Hepatic stellate cell (primary cell): ENCODE data around the gene CIRBP.

Experiments used
- DNase-seq: peaks from one replicate; pipeline ENCODE4 v3.0.0; 2011; ENCODE audit warnings: low spot score

The CIRBP gene

DNA sequence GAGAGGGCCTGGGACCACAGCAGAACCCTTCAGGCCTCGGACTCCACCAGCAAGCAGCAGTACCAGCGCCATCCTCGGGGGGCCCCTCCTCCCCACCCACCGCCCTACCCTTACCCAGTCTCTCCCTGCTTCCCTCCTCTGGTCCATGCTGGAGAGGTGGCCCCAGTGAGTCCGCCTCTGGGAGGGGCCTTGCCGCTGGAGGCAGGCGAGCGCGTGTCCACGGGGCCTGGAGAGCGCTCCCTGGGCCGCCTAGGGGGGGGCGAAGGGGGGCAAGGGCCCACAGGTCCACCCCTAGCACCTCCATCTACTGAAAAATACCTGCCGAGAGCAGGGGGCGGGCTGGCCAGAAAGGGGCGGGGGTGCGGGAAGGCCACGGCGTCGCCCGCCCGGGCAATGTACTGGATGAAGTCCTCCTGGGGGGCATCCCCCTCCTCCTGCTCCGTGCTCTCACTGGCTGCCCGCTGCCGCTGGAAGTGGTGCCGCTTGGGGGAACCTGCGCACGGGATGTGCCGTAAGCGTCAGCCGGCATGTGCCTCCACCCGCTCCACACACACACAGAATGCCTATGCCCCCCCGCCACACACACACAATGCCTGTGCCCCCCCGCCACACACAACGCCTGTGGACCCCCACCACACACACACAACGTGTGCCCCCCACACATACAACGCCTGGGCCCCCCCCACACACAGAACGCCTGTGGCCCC is 38.2 kb upstream of the CIRBP start:
- no peak for DNase-seq

DNA sequence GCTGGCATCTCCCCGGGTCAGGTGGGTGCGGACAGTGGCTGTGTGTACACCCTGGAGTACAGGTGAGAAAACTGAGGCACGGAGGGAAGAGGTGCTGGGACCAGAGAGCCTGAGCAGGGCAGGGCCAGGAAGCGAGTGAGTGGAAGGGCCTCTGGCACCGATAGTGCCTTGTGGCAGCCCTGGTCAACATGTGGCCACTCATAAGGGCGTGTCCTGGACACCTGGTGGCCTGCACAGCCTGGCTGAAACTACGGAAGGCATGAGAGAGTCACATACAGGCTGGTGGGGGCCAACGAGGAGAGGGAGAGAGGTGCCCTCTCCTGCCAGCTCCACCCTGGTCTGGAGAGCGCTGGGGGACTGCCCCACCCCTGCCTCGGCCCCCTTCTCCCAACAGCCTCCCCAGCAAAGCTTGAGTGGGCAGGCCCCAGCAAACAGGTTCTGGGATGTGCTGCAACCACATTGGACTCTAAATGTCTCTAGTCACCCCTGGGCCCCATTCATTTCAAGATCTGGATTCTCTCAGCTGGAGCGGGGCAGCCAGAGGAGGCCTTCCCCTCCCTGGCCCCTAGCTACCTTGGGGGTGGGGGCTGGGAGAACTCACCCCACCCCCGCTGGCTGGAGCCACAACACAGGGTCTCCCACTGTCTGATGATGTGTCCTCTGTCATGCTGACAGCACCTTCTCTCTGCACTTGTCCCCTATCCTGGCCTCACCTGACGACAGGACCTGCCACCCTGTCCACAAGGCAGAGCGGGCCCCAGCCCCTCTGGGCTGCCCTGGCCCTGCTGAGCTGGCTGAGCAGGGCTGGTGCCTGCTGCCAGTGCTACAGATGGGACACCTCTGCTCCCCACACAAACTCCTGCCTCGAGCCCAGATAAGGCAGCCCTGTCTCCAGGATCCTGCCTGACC is 37.1 kb upstream of the CIRBP start:
- no peak for DNase-seq

DNA sequence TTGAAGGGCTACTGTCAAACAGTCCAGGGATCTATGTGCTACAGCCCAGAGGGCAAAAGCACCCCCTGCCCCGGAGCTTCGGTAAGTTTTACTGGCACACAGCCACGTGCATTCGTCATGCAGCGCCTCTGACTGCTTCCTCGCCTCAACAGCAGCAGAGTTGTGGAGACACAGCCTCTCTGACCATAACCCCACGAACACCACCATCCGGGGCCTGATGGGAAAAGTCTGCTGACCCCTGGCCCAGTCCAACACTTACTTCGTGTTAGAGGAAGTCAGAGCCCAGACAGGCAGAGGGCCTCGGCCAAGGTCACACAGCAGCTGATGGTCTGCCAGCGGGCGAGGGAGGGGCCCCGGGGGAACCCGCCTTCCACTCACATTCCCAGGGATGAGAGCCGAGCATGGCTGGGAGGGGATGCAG is 36.5 kb upstream of the CIRBP start:
- peak; percentile 39 for DNase-seq

DNA sequence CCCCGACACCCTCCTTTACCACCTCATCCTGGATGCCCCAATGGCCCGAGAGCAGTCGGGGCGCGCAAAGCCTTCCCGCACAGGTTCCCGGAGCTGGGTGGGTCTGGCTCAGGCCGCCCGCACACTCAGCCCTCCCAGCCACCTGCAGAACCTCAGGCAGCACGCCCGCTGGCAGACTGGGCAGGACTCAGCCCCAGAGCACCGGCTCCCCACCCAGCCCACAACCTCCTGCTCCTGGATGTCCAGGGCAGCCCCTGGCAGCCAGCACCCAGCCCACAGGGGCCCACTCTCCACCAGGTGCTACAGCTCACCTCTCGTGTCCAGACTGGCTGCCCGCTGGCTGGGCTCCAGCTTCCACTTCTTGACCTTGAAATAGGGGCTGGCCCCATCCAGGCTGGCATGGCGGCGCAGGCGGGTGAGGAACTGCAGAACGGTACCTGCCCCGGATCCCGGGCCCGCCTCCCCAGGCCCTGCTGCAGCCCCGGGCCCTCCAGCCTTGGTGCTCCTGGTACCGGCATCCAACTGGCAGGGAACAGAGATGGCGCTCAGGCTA is 35.9 kb upstream of the CIRBP start:
- DNase-seq, result no peak

DNA sequence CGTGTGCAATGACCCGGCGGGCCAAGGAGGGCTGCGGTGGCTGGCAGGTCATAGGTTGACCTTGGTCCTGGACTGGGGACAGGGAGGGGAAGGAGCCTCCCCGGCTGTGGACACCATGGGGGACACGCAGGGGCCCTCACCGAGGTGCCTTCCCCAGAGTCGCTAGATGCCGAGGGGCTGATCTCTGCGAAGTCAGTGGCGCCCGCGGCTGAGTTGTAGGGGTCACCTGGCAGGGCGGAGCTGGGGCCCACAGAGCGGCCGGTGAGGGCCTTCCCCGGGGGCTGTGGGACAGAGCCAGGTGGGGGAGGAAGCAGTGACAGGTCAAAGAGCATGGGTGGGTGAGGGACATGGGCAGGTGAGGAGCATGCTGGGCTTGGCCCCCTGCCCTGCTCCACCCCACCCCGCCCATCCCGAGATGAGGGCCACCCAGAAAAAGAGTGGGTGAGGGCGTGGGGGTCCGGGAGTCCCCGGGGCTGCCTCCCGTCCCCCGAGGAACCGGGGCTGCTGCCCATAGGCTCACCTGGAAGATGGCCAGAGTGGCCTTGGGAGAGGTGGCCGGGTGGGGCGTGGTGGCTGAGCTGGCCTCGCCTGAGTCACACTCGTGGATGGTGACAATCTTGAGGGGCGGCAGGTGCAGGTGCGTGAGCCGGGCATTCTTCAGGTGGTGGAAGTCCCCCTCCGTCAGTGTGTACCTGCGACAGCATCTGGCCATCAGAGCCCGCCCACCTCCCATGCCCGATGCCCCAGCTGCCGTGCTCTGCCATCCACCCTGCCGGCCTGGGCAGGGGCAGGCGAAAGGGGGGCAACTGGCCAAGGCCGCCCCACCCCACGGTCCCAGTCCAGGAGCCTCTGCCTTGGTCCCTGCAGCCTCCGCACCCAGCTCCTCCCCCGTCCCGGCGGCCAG is 34.8 kb upstream of the CIRBP start:
- DNase-seq, result no peak

DNA sequence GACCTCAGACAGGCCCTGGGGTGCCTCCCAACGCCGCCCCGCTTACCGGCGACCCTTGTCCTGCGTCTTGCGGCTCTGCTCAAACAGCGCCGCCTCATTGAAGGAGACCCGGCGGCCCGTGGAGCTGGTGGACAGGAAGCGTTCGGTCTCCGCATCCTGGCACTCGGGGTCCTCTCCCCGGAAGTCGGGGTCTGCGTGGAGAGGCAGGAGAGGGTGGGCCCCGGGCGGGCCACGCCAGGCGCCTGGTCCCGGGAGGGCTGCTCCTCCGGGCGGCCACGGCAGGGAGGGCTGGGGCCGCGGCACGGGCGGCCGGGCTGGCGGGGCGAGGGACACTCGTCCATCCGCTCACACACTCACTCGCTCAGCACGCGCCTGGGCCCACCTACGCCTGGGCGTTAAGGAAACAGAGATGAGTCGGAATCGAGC is 34.2 kb upstream of the CIRBP start:
- no peak for DNase-seq

DNA sequence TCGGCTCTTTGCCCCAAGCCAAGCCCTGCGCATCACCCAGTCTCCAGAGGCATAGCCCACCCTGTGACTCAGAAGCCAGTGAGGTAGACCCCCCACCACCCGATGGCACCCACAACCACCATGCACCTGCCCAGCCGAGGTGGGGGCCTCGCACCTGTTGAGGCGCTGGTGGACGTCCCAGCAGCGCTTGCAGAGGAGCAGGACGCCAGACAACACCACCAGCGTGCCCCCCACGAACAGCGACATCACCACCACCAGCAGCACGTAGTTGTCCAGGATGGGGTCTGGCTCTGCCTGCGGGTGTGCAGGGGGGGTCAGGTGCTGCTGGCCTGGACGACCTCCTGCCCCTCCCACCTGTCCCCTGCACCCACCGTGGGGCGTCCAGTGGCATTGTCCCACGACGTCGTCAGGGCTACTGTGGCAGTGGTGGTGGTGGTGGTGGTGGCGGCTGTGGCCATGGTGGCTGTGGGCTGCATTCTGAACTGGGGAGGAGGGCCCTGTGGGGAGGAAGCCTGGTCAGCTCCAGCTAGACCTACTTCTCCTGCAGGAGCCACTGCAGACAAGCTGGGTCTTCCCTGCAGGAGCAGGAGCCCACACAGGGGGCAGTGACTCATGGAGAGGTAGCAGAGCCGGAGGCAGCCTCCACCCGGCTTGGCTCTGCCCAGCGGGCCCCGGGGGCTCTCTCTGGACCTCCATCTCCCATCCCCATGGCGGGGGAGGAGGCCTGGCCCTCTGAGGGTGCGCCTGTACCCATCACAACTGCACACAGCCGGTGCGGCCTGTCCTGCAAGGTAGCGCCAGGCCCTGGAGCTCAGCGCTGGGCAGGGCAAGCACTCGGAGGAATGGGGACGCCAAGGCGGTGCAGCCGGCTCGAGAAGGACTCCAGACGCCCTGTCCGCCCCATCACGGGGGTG is 33.2 kb upstream of the CIRBP start:
- no peak for DNase-seq

DNA sequence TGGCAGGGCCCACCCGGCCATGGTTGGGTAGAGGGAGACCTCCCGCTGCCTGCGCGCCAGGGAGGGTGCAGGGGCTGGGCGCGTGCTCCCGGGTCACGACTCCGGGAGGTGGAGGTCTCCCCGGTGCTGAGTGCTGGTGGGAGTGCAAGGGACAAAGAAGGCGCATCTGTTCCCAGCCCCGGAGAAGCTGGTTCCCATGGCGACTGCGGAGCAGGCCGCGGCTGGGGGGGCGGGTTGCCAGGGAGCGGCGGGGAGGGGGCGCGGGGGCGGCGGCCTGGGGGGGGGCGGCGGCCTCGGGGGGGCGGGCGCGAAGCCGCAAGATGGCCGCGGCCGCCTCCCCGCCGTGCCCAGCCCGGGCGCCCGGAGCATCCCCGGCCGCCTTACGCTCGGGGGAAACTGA is 32.6 kb upstream of the CIRBP start:
- no peak for DNase-seq

DNA sequence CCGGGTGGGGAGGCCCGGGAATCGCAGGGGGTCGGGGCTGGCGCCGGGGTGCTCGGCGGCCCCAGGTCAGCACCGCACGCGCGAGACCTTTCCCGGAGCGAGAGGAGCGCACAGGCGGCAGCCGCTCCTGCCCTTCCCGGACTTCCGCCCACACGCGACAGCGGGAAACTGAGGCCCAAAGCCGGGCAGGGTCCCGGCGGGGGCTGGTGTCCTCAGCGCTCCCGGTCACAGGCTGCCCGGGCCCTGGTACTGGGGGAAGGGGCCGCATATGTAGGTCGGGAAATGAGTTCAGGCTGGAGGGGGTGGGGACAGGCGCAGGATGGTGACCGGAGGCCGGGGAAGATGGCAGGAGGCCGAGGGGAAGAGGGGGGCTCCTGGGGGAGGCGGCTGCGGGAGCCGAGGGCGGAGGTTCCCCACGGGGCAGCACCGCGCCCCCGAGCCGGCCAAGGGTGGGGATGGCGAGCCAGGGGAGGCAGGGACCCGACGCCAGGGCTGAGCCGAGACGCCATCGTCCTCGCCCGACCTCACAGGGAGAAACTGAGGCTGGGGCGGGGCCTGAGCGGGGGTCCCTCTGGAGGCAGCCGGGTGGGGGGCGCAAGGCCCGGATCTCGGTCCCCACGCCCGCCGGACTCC is 32.0 kb upstream of the CIRBP start:
- DNase-seq, result peak; percentile 63

DNA sequence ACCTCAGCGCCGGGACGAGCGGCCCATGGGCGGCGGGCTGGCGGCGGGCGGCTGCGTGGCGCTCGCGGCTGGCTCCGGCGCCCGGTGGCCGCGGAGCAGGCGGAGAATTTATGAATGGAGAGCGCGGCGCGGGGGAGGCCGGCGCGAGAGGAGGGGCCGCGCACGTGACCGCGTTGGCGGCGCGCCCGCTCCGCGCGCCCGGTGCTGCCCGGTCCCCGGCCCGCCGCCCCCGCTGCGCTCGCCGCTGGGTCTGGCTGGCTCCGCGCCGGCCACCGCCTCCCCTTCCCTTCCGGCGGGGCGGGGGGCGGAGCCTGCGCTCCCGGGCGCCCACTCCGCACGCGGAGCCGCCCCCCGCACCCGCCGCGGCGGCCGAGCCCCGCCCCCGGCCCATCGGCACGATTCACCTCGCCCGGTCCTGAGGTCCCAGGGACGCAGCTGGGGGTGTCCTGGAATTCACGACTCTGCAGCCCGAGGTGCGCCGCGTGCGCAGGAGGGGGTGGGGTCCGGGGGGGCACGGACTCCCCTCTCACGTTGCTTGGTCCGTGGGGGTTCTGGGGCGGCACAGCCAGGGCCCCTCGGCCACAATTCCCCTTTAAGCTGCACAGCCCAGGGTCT is 31.3 kb upstream of the CIRBP start, which contains the start of gene CBARP:
CBARP (minus strand) TSS at position 252 of the 615 bp plus-strand sequence. CDS start 1,905 bp downstream, outside the sequence.
- peak; percentile 56 for DNase-seq

DNA sequence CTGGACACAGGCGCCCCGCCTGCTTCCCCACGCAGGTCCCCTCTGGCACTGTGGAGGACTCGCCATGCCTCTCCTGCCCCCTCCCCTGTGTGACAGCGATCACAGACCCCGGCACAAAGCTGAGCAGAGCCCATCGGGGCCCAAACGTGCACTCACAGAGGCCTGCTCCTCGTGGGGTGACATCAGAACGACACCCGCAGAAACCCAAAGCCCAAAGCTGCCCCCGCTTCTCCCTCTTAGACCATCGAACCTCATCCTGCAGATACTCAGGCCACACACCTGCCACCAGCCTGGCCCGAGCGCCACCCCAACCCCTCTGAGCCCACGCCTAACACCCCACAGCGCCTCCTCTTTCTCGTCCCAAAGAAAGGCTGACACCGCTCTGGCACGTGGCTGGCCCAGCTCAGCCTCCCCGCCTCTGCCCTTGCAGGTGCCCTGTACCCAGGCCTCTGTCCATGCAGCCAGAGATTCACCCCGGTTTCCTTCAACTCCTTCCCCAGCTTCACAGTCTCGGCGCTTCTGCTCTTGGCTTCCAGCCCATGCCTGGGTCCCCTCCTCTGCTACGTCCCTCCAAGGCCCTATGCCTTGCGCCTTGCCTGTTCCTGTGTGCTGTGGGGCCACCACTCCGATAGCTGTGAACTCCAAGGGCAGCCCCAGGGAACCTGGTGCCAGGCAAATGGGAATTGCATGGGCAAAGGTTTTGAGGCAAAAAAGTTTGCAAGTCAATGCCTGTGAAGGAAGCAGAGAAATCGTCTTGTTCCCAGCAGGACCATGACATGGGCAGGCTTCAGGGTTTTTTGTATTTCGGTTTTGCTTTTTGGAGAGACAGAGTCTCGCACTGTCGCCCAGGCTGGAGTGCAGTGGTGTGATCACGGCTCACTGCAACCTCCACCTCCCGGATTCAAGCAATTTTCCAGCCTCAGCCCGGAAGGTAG is 30.5 kb upstream of the CIRBP start:
- no peak for DNase-seq

DNA sequence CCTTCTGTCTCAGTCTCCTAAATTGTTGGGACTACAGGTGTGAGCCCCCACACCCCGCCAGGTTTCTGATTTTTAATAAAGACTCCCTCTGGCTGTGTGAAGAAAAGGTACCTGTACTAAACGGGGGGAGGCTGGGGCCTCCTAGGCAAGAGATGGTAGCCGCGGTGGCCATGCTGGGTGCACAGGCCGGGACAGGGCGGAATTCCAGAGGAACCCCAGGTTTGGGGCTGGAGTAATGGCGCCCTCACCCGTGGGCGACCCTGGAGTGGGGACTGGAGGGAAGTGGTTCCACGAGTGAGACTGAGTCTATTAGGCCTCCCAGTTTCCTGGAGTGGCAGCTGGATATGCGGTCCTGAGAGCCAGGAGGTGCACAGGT is 29.7 kb upstream of the CIRBP start:
- no peak for DNase-seq

DNA sequence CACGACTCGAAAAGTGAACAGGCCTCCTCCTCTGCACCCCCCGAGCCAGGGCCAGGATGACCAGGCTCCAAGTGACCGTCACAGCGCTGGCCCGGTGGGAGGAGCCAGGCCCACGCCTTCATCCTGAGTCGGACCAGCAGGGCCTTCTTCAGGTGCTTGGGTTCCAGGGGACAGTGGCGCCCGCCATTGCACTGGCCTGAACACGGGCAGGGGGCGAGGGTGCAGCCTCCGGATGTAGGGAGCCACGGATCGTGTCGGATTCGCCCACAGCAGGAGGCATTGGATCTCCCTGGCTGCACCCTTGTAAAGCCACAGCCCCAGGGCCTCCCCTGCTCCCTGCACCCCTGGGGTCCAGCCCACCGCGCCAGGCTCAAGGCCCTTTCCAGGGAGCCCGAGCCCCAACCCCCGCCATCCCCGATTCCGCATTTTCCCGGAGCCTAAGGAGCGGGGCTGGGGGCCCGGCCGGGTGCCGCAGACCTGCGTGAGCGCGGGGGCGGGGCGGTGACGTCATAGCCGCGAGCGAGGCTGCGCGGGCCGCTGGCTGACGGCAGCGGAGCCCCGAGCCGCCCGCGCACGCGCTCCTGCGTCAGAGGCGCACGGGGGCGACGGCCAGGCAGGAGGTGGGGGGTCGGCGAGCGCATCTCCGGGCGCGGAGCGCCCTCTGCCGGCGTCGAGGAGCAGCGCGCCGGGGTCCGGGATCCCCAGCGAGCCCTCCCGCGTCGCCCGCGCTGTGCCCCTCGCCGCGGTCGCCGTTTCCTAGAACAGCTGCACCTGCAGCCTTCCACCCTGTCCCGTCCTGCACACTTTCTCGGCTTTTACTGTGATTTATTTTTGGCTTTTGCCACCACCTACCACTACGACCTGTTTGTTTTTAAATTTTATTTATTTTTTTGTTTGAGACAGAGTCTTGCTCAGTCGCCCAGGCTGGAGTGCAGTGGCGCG is 29.1 kb upstream of the CIRBP start:
- DNase-seq, result peak; percentile 99

DNA sequence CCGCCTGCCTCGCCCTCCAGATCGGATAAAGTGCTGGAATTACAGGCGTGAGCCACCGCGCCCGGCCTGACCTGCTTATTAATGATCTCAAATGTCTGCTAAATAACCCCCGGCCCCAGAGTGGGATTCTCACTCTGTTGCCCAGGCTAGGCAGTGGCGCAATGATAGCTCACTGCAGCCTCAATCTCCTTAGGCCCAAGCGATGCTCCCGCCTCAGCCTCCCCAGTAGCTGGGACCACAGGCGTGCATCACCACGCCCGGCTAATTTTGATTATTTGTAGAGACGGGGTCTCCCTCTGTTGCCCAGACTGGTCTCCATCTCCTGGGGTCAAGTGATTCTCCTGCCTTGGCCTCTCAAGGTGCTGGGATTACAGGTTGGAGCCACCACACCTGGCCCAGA is 28.2 kb upstream of the CIRBP start:
- DNase-seq, result no peak

DNA sequence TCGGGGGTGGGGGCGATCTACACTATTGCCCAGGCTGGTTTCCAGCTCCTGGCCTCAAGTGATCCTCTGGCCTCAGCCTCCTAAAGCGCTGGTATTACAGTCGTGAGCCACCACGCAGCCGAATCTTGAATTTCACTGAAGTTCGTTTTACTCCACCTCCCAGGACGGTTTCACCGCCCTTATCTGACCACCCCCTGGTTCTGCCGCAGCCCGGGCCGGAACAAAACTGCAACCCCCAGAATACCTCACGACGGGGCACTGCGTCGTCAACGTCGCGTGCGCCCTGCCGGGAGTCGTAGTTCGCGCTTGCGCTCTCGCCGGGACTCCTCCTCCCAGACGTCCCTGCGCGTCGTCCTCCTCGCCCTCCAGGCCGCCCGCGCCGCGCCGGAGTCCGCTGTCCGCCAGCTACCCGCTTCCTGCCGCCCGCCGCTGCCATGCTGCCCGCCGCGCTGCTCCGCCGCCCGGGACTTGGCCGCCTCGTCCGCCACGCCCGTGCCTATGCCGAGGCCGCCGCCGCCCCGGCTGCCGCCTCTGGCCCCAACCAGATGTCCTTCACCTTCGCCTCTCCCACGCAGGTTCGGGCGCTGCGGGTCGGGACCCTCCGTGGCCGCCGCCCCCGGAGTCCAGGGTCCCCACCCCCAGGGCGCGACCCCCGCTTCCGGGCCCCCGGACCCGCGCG is 27.6 kb upstream of the CIRBP start, which contains the start of gene ATP5F1D:
ATP5F1D (plus strand) TSS at position 335 of the 679 bp plus-strand sequence; CDS start at position 435, 100 bp downstream.
- DNase-seq, result peak; percentile 99

DNA sequence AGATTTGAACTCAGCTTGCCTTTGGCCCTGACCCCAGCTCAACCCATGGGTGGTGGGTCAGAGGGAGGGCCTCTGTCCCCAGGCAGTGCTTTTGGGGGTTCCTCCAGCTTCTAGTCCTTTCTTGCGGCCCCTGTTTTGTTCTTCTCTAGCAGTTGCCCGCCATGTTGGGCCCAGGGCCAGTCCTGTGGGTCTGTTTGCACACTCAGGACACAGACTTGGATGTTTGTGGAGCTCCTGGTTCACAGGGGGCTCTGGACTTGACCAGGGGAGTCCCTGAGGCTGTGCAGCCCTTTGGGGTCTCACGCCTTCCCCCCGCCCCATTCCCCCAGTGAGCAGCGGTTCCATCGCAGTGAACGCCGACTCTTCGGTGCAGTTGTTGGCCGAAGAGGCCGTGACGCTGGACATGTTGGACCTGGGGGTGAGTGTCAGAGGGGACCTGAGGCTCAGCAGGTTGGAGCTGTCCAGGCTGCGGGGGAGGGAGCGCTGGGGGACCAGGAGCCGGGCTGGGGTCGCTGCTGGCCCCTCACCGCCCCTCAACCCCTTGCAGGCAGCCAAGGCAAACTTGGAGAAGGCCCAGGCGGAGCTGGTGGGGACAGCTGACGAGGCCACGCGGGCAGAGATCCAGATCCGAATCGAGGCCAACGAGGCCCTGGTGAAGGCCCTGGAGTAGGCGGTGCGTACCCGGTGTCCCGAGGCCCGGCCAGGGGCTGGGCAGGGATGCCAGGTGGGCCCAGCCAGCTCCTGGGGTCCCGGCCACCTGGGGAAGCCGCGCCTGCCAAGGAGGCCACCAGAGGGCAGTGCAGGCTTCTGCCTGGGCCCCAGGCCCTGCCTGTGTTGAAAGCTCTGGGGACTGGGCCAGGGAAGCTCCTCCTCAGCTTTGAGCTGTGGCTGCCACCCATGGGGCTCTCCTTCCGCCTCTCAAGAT is 25.1 kb upstream of the CIRBP start:
- peak; percentile 95 for DNase-seq
